HG03108 (cell line): Measurements from ENCODE around the gene FCRLB.
"Not testable (repeated sequence)": the region's sequence is repeated elsewhere in the genome, so short reads cannot be mapped to it uniquely, and the experiment has no call there.

Experiments used
- ATAC-seq: cut with Tn5 transposase; IDR thresholded peaks from one replicate; pipeline ENCODE4 v1.9.1; 2021; ENCODE audit warnings: moderate library complexity; ENCODE audit not compliant: unreplicated experiment

Gene FCRLB

GRCh38 chr1:161739865-161740566, 18.7 kb downstream of the FCRLB start:
- ATAC-seq, result peak; percentile 25

- ATAC-seq, result no peak
Observed at GRCh38 chr1:161740921-161741320, 19.6 kb downstream of the FCRLB start.

GRCh38 chr1:161743231-161743630, 21.9 kb downstream of the FCRLB start:
- no peak for ATAC-seq

GRCh38 chr1:161747801-161748200, 26.5 kb downstream of the FCRLB start:
- no peak for ATAC-seq

- ATAC-seq, result peak; percentile 97
Observed at GRCh38 chr1:161749509-161750407, 28.4 kb downstream of the FCRLB start, which contains the start of gene DUSP12. TSS of gene DUSP12 (plus strand) at chr1:161749786. CDS start at chr1:161749802, 16 bp downstream.

- no peak for ATAC-seq
Observed at GRCh38 chr1:161763522-161764098, 42.3 kb downstream of the FCRLB start.

GRCh38 chr1:161766102-161766981, 45.0 kb downstream of the FCRLB start, which contains the start of gene ATF6:
TSS of gene ATF6 (plus strand) at chr1:161766320. CDS start at chr1:161766361, 41 bp downstream.
- peak; percentile 57 for ATAC-seq

- ATAC-seq, result no peak
Observed at GRCh38 chr1:161768461-161768860, 47.1 kb downstream of the FCRLB start.

- no peak for ATAC-seq
Observed at GRCh38 chr1:161768986-161769672, 47.8 kb downstream of the FCRLB start.

GRCh38 chr1:161769673-161770045, 48.3 kb downstream of the FCRLB start:
- ATAC-seq, result not testable (repeated sequence)

GRCh38 chr1:161770250-161770649, 48.9 kb downstream of the FCRLB start:
- ATAC-seq, result no peak

- no peak for ATAC-seq
Observed at GRCh38 chr1:161771161-161771560, 49.8 kb downstream of the FCRLB start.

- ATAC-seq, result no peak
Observed at GRCh38 chr1:161771973-161772372, 50.6 kb downstream of the FCRLB start.

GRCh38 chr1:161772397-161772796, 51.1 kb downstream of the FCRLB start:
- ATAC-seq, result no peak

GRCh38 chr1:161773791-161774190, 52.4 kb downstream of the FCRLB start:
- no peak for ATAC-seq

GRCh38 chr1:161777261-161777660, 55.9 kb downstream of the FCRLB start:
- ATAC-seq, result no peak
